Right lobe of liver (tissue), 6 donors: ENCODE results near the gene MB21D2. TPM values are rescaled to one million over a fixed set of nuclear protein-coding genes. Genes with fewer than 3 reads are reported as not detected.

Experiments used
- ATAC-seq, 4 donors: fragments of 200-7000 bp; cut with Tn5 transposase; one replicate each; pipeline ENCODE4 v1.9.1; 2020; ENCODE audit warnings: mild to moderate bottlenecking in 4 of 4, moderate library complexity in 4 of 4
- DNase-seq, 3 donors: peaks; one replicate each; pipeline ENCODE4 v3.0.0-alpha.2; 2020
- H3K27ac ChIP-seq, 3 donors: fragments of 200-600 bp; one replicate each; pipeline ENCODE4 v1.8.0; 2022
- H3K27me3 ChIP-seq, 2 donors: fragments of 200-600 bp; one replicate each; pipeline ENCODE4 v1.8.0; 2022
- H3K36me3 ChIP-seq, 4 donors: fragments of 200-600 bp; sonication (generic) in 1 of 4; one replicate each; pipeline versions ENCODE4 v1.5.1 to v1.8.0; 2017 to 2022; ENCODE audit warnings: control low read depth in 1 of 4
- H3K4me1 ChIP-seq, 4 donors: fragments of 200-600 bp; sonication (generic) in 1 of 4; one replicate each; pipeline versions ENCODE4 v1.5.1 to v1.8.0; 2017 to 2022; ENCODE audit warnings: control low read depth in 1 of 4
- H3K4me3 ChIP-seq, 3 donors: fragments of 200-600 bp; one replicate each; pipeline ENCODE4 v1.8.0; 2022
- H3K9me3 ChIP-seq, 4 donors: fragments of 200-600 bp; sonication (generic) in 1 of 4; one replicate each; pipeline versions ENCODE4 v1.5.1 to v1.8.0; 2017 to 2022; ENCODE audit warnings: control low read depth in 1 of 4
- CTCF ChIP-seq, 4 donors: fragments of 200-600 bp in 3 of 4; fragments of 450-650 bp in 1 of 4; IDR thresholded peaks; one replicate each; pipeline versions ENCODE4 v1.5.1 to v1.8.0; 2016 to 2022; ENCODE audit warnings: antibody characterized with exemption in 4 of 4, mild to moderate bottlenecking in 2 of 4
- POLR2A ChIP-seq: fragments of 450-650 bp; IDR thresholded peaks from one replicate; pipeline ENCODE4 v1.6.1; 2017; ENCODE audit warnings: antibody characterized with exemption, mild to moderate bottlenecking
- WGBS: methylation state at CpG from one replicate; pipeline ENCODE4 v1.1.6; 2018; ENCODE audit warnings: low coverage, low lambda C conversion rate; ENCODE audit not compliant: insufficient coverage; ENCODE audit errors: missing lambda C conversion rate; 5-methylcytosine and 5-hydroxymethylcytosine counted together
- intact Hi-C, 2 donors: fragments of 100-400 bp; cut with DNase I; formaldehyde crosslinking; loops; one replicate each; pipeline versions ENCODE4 v1.11.2 to v1.14.1; 2022
- total RNA-seq, 6 experiments: library from RNA; depleted of rRNA in 2 of 6; stranded (reverse); fragments of >200 nt in 2 of 6; fragmentation: NEBNext Ultra II Directional in 3 of 6; extraction: Animal tissue kit (Norgen Biotek cat#: 25700) in 3 of 6; gene quantifications; one replicate each; pipeline versions ENCODE4 v1.1.0 to v1.2.4, GENCODE V29; 2016 to 2023
- donor health status: DM: no; HTN: yes; CAD: no.
- donor health status: DM: no; HTN: no; CAD: no.
- donor health status: DM: no; HTN: no; CAD: no.
- donor health status: DM: no; HTN: yes; CAD: no.
- donor health status: DM: no; HTN: yes; CAD: no.

MB21D2 gene
- total RNA-seq, 6 experiments from 2014 or later, result 0.15 to 0.86 (median 0.31) TPM; not detected in 1

GRCh38 chr3:192747746-192748145 is 169.9 kb downstream of the MB21D2 start:
- WGBS, result 41% methylated on average over 3 of the region's 3 CpGs
- no peaks in the 10 kb centered on the region for H3K9me3 ChIP-seq
- no peak for DNase-seq

DNA sequence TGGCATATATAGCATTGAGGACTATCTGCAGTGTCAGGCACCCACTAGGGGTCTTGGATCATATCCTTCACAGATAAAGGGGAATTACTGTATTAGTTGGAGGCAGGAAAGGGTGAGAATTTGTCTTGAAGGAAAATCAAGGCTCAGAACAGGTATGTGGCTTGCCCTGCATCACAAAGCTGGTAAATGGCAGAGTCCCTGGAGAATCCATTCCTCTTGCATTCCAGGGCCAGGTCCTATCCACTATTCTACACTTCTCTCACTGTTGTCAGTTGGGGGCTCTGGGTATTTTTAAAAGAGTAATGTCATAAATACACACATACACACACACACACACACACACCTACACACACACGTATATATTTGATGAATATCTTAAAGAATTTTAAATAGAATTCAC is 170.5 kb downstream of the MB21D2 start:
- WGBS, result 53% methylated on average over 1 of the region's 1 CpG
- Histone ChIP-seq H3K9me3 (no peaks in the 10 kb centered on the region), H3K27ac (no peak overlapping the region), H3K4me1 (no peaks in the 10 kb centered on the region), H3K36me3 (no peaks in the 10 kb centered on the region), H3K27me3 (no peaks in the 10 kb centered on the region), H3K4me3 (no peak overlapping the region)
- TF ChIP-seq CTCF (IDR thresholded peaks at IDR 0.05), result no peak
- TF ChIP-seq POLR2A, result no peak
- intact Hi-C loops, result no loop called here
- DNase-seq (no peak), ATAC-seq (no peak)

More at GRCh38 chr3:192747746-192748145, 169.9 kb downstream of the MB21D2 start:
- Histone ChIP-seq H3K36me3 (no peaks in the 10 kb centered on the region), H3K4me3 (no peak overlapping the region), H3K27me3 (no peaks in the 10 kb centered on the region), H3K4me1 (no peaks in the 10 kb centered on the region), H3K27ac (no peak overlapping the region)
- no peak for ATAC-seq
- no peak for TF ChIP-seq POLR2A
- no peak for TF ChIP-seq CTCF (IDR thresholded peaks at IDR 0.05)
- intact Hi-C loops, result no loop called here

Other genes starting within 250 kb of the MB21D2 start
- 1 to 10 TPM in 2 of 6 experiments, under 1 TPM in 4; 0.29 to 6.5 (median 0.76) TPM for gene FGF12, start 190.3 kb downstream of the MB21D2 start, total RNA-seq